ENCODE results near the gene TMED7. TPM values are rescaled to one million over a fixed set of nuclear protein-coding genes. Genes with fewer than 3 reads are reported as not detected.
A peak's percentile ranks its signal among the peaks of the same experiment; 100 is the strongest.

TMED7 gene
- total RNA-seq, 1 experiment from 2014 or later = 70.7 TPM

DNA sequence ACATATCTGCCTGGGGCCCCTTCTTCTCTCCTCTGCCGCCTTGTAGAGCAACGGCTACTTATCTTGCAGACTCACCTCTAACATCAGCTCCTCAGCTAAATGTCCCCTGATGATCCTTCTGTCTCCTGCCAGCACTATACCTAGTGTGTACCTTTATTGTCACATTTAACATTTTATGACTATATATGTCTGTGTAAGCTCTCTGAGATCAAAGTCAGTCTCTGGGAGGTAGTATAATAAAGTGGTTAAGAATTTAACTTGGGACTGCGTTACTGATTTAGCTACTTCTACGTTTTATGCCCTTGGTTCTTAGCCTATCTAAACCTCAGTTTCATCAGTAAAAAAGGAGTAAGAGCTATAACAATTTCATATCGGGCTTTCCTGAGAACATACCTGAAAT lies 2.2 kb downstream of the TMED7 start:
- BruUV-seq (replicated peaks) = no TSS peak
- H3K27ac ChIP-seq = no peak overlapping the region
- H3K4me3 ChIP-seq = peak overlapping the region; percentile 98
- peaks cover 58% of the 10 kb centered on the region for H3K79me2 ChIP-seq (ENCODE audit: low read depth)
- H3K27me3 ChIP-seq (ENCODE audit: insufficient read depth, low read depth) = no peaks in the 10 kb centered on the region
- ChIA-PET CTCF (no interaction called here), POLR2A (ENCODE audit: unreplicated experiment) (no interaction called here)
- no peak for DNase-seq
- peaks cover 28% of the 10 kb centered on the region for H4K20me1 ChIP-seq (ENCODE audit: insufficient read depth)
- no peaks in the 10 kb centered on the region for H3K9me3 ChIP-seq (ENCODE audit: insufficient read depth, low read depth)
- H2AFZ ChIP-seq = no peak overlapping the region
- no peaks in the 10 kb centered on the region for H3K9me2 ChIP-seq (ENCODE audit: insufficient read depth)
- H3F3A ChIP-seq (ENCODE audit: insufficient read depth, low read depth) = no peaks in the 10 kb centered on the region
- peaks cover 19% of the 10 kb centered on the region for H3K4me1 ChIP-seq (replicated peaks; ENCODE audit: insufficient read depth)
- intact Hi-C loops (cut with micrococcal nuclease; ENCODE audit: unreplicated experiment) = no loop called here
- H3K4me2 ChIP-seq = peak overlapping the region; percentile 98
- H3K36me3 ChIP-seq (ENCODE audit: low read depth) = peaks cover 20% of the 10 kb centered on the region
- TF ChIP-seq EZH2 (IDR thresholded peaks at IDR 0.05; ENCODE audit: low read depth) = no peak
- TF ChIP-seq, protein P1, sequence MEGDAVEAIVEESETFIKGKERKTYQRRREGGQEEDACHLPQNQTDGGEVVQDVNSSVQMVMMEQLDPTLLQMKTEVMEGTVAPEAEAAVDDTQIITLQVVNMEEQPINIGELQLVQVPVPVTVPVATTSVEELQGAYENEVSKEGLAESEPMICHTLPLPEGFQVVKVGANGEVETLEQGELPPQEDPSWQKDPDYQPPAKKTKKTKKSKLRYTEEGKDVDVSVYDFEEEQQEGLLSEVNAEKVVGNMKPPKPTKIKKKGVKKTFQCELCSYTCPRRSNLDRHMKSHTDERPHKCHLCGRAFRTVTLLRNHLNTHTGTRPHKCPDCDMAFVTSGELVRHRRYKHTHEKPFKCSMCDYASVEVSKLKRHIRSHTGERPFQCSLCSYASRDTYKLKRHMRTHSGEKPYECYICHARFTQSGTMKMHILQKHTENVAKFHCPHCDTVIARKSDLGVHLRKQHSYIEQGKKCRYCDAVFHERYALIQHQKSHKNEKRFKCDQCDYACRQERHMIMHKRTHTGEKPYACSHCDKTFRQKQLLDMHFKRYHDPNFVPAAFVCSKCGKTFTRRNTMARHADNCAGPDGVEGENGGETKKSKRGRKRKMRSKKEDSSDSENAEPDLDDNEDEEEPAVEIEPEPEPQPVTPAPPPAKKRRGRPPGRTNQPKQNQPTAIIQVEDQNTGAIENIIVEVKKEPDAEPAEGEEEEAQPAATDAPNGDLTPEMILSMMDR (conservative IDR thresholded peaks at IDR 0.05) = no peak

DNA sequence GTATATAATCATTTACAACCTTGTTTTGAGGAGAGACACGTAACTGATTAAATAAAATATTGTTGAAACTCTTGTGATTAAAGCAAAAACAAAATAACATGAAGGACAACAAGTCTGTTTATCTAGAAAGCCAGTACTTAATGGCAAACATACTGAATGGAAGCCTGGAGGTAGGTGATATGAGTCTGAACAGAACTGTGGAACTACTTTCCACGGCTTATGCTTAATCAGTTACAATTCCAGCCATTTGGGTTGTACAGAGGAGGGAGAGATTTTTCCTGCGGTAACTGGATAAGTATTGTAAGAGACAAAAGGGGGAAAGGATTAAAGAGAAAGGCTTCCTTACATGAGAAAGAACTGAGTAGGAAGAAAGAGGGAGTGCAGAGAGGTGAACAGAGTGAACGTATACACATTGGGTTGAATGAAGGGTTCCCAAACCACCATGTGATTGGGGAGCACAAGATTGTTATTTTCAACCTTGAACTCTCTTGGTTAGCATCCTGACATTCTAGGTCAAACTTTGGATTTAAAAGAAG lies 4.4 kb downstream of the TMED7 start:
- Histone ChIP-seq H3K36me3 (ENCODE audit: low read depth) (peaks cover 35% of the 10 kb centered on the region), H3K4me3 (no peak overlapping the region), H2AFZ (no peak overlapping the region), H3K4me2 (no peak overlapping the region), H3K4me1 (replicated peaks; ENCODE audit: insufficient read depth) (peaks cover 10% of the 10 kb centered on the region), H3F3A (ENCODE audit: insufficient read depth, low read depth) (no peaks in the 10 kb centered on the region), H3K9me3 (ENCODE audit: insufficient read depth, low read depth) (no peaks in the 10 kb centered on the region), H3K27ac (no peak overlapping the region), H3K27me3 (ENCODE audit: insufficient read depth, low read depth) (no peaks in the 10 kb centered on the region), H4K20me1 (ENCODE audit: insufficient read depth) (peaks cover 28% of the 10 kb centered on the region), H3K79me2 (ENCODE audit: low read depth) (peaks cover 62% of the 10 kb centered on the region), H3K9me2 (ENCODE audit: insufficient read depth) (no peaks in the 10 kb centered on the region)
- DNase-seq = no peak
- ChIA-PET POLR2A (ENCODE audit: unreplicated experiment) (no interaction called here), CTCF (no interaction called here)
- intact Hi-C loops (cut with micrococcal nuclease; ENCODE audit: unreplicated experiment) = no loop called here
- BruUV-seq (replicated peaks) = no TSS peak
- no peak for TF ChIP-seq EZH2 (IDR thresholded peaks at IDR 0.05; ENCODE audit: low read depth)
- TF ChIP-seq, protein P1 (conservative IDR thresholded peaks at IDR 0.05) = no peak

DNA sequence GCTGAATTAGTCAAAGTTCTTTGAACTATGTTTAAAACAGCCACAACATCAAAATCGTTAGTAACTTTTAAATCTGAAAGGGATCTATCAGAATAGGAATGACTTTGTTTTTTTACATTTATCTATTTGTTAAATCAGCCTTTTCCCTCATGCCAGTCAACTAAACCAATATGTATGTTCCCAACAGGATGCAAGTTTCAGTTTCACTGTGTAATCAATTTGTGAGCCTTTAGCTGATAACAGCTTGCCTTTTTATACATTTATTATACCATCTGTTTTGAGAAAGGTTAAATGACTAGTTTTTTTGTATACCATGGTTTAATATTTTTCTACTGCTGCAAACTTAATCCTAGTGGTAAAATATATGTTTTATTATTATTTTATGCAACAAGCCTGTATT lies 8.9 kb downstream of the TMED7 start:
- Histone ChIP-seq H3K4me3 (no peak overlapping the region), H3F3A (ENCODE audit: insufficient read depth, low read depth) (no peaks in the 10 kb centered on the region), H2AFZ (no peak overlapping the region), H3K36me3 (ENCODE audit: low read depth) (peaks cover 50% of the 10 kb centered on the region), H3K27me3 (ENCODE audit: insufficient read depth, low read depth) (no peaks in the 10 kb centered on the region), H4K20me1 (ENCODE audit: insufficient read depth) (peaks cover 9% of the 10 kb centered on the region), H3K79me2 (ENCODE audit: low read depth) (peaks cover 21% of the 10 kb centered on the region), H3K9me3 (ENCODE audit: insufficient read depth, low read depth) (no peaks in the 10 kb centered on the region), H3K4me1 (replicated peaks; ENCODE audit: insufficient read depth) (no peaks in the 10 kb centered on the region), H3K4me2 (no peak overlapping the region), H3K27ac (no peak overlapping the region), H3K9me2 (ENCODE audit: insufficient read depth) (no peaks in the 10 kb centered on the region)
- BruUV-seq (replicated peaks) = no TSS peak
- TF ChIP-seq EZH2 (IDR thresholded peaks at IDR 0.05; ENCODE audit: low read depth) = no peak
- TF ChIP-seq, protein P1 (conservative IDR thresholded peaks at IDR 0.05) = no peak
- CTCF ChIA-PET = no interaction called here
- intact Hi-C loops (cut with micrococcal nuclease; ENCODE audit: unreplicated experiment) = no loop called here
- no peak for DNase-seq
- POLR2A ChIA-PET (ENCODE audit: unreplicated experiment) = no interaction called here
